Measurements from ENCODE around the gene C16orf54.
A peak's percentile ranks its signal among the peaks of the same experiment; 100 is the strongest.
"Not testable (repeated sequence)": the region's sequence is repeated elsewhere in the genome, so short reads cannot be mapped to it uniquely, and the experiment has no call there.

Gene C16orf54

DNA sequence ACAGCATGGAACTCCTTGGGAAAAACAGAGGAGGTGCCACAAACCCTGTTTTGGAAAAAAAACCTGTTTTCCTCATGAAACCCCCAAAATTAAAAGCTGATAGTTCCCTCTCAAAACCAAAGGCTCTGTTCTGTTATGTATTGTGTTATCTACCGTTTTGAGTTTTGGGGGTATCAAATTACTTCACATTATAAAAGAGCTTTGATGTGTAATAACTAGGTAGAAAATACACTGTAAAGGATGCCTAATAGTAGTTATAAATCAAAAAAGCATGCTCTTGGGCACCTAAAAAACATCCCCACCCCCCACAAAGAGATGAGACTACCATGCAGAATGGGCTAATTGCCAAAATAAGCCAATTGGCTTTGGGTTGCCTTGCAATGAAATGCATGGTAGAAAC lies 30.8 kb downstream of the C16orf54 start:
- Histone ChIP-seq H3K27me3 (ENCODE audit: control insufficient read depth, insufficient read depth, low read length) (peaks cover 7% of the 10 kb centered on the region), H3K9me3 (replicated peaks; ENCODE audit: low read length) (no peaks in the 10 kb centered on the region), H3K9ac (ENCODE audit: low read depth, low read length) (no peak overlapping the region), H3K4me1 (ENCODE audit: control insufficient read depth, insufficient read depth, low read length) (peaks cover 2% of the 10 kb centered on the region), H3K4me3 (ENCODE audit: low read length) (no peak overlapping the region), H3K36me3 (ENCODE audit: insufficient read depth, low read length) (no peaks in the 10 kb centered on the region), H3K4me2 (ENCODE audit: low read length) (no peak overlapping the region)

DNA sequence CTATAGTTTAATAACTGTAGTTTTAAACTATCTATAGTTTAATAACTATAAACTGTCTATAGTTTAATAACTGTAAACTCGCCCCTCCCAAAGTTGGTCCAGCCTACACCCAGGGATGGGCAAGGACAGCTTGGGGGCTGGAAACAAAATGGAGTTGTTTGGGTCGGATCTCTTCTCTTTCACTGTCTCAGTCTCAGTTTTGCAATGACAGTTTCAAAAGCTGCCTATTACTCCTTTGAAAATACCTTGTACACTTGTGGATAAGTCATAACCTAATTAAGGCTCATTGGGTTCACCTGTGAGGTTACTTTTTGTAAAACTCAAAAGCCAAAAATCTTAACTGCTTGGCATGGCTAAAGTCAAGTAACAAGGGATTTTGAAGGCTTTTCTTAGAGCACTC lies 31.4 kb downstream of the C16orf54 start:
- H3K36me3 ChIP-seq (ENCODE audit: insufficient read depth, low read length), result no peaks in the 10 kb centered on the region

DNA sequence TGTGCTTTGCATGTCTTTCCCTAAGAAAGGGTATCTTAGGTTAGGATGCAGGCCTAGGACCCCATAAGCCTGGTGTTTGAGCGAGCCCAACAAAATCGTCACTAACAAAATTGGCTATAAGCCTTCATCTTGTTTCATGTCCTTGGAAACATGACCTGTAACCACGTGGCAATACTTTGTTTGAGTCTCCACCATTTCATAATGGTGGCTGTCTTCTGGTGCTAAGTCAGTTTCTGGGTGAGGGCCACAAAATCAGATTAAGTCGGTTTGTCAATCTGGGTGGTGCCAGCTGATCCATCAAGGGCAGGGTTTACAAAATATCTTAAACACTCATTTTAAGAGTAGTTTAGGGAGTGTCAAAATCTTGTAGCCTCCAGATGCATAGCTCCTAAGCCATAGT lies 33.0 kb downstream of the C16orf54 start:
- peaks cover 3% of the 10 kb centered on the region for H3K27me3 ChIP-seq (ENCODE audit: control insufficient read depth, insufficient read depth, low read length)
- H3K36me3 ChIP-seq (ENCODE audit: insufficient read depth, low read length), result no peaks in the 10 kb centered on the region
- no peak overlapping the region for H3K9ac ChIP-seq (ENCODE audit: low read depth, low read length)
- peaks cover 3% of the 10 kb centered on the region for H3K4me1 ChIP-seq (ENCODE audit: control insufficient read depth, insufficient read depth, low read length)
- H3K9me3 ChIP-seq (replicated peaks; ENCODE audit: low read length), result no peaks in the 10 kb centered on the region
- no peak overlapping the region for H3K4me2 ChIP-seq (ENCODE audit: low read length)
- H3K4me3 ChIP-seq (ENCODE audit: low read length), result no peak overlapping the region

More for the DNA sequence above, 31.4 kb downstream of the C16orf54 start:
- Histone ChIP-seq H3K9ac (ENCODE audit: low read depth, low read length) (no peak overlapping the region), H3K4me1 (ENCODE audit: control insufficient read depth, insufficient read depth, low read length) (peaks cover 3% of the 10 kb centered on the region), H3K27me3 (ENCODE audit: control insufficient read depth, insufficient read depth, low read length) (peaks cover 7% of the 10 kb centered on the region), H3K4me2 (ENCODE audit: low read length) (no peak overlapping the region), H3K4me3 (ENCODE audit: low read length) (no peak overlapping the region), H3K9me3 (replicated peaks; ENCODE audit: low read length) (no peaks in the 10 kb centered on the region)

DNA sequence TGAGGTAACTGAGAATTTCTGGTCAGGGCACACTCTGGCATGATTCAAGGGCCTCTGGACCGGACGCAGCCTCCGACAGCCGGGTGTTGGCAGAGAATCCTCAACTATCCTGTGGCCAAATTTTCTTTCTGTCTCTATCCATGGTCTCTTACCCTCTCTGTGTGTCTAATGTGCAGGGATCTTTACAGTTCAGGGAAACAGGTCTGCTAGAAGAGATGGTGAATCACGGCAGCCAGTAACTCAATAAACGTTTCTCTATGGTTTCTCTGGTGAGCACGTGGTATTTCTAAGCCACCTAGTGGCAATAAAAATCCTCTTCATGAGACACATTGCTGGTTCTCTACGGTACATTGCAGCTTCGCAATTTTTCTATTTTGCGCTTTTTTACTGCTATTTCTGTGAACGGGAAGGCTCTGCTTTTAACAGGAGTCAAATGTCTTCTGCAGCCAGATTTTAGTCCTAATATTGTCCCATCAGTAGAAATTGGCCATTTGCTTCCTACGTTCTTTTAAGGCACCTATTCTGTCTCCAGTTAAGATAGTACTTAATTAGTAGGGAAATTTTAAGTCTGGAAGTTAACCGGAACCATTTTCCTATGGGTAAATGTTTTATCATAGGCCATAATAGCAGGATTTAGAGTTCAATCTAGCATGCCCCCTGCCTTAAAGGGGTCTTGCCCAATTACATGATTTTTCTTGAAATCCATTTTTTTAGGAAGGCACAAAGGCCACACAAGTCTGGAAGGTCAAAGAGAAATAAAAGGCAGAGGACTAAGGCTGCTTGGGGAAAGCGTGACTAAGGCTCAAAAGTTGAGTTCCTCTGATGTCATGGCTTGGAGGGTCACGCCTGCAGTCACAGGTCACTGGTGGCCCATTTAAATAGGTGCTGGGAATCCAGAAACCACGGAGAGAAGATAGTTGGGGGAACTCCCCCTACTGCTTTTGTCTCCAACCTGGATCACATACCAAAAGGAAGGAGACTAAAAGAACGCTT lies 35.3 kb downstream of the C16orf54 start:
- Histone ChIP-seq H3K9ac (ENCODE audit: low read depth, low read length) (no peak overlapping the region), H3K4me3 (ENCODE audit: low read length) (no peak overlapping the region)

DNA sequence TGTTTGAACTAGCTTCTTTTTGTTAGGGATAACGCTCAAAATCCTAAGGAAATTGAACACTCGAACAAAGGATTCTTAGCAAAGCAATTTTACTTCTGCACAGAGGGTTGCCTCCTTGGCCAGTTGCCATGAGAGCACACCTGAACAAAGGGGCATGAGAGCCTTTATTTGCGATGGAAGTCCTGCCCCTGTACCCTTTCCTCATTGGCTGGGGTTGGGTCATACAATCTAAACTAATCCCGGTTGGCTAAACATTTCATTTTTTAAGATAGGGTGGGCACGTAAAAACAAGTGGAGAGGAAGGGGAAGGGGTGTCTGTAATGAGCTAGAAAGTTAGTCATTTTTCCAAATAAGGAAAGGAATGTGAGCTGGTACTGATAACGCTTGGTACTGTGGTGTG lies 36.1 kb downstream of the C16orf54 start:
- H3K4me2 ChIP-seq (ENCODE audit: low read length); H3K4me1 ChIP-seq (ENCODE audit: control insufficient read depth, insufficient read depth, low read length); H3K36me3 ChIP-seq (ENCODE audit: insufficient read depth, low read length); H3K4me3 ChIP-seq (ENCODE audit: low read length); H3K9me3 ChIP-seq (replicated peaks; ENCODE audit: low read length); H3K9ac ChIP-seq (ENCODE audit: low read depth, low read length); H3K27me3 ChIP-seq (ENCODE audit: control insufficient read depth, insufficient read depth, low read length): not testable (repeated sequence)

More for the DNA sequence above, 35.3 kb downstream of the C16orf54 start:
- Histone ChIP-seq H3K27me3 (ENCODE audit: control insufficient read depth, insufficient read depth, low read length) (peaks cover 3% of the 10 kb centered on the region), H3K4me1 (ENCODE audit: control insufficient read depth, insufficient read depth, low read length) (peaks cover 3% of the 10 kb centered on the region), H3K36me3 (ENCODE audit: insufficient read depth, low read length) (no peaks in the 10 kb centered on the region), H3K4me2 (ENCODE audit: low read length) (peak overlapping the region; percentile 59), H3K9me3 (replicated peaks; ENCODE audit: low read length) (no peaks in the 10 kb centered on the region)

DNA sequence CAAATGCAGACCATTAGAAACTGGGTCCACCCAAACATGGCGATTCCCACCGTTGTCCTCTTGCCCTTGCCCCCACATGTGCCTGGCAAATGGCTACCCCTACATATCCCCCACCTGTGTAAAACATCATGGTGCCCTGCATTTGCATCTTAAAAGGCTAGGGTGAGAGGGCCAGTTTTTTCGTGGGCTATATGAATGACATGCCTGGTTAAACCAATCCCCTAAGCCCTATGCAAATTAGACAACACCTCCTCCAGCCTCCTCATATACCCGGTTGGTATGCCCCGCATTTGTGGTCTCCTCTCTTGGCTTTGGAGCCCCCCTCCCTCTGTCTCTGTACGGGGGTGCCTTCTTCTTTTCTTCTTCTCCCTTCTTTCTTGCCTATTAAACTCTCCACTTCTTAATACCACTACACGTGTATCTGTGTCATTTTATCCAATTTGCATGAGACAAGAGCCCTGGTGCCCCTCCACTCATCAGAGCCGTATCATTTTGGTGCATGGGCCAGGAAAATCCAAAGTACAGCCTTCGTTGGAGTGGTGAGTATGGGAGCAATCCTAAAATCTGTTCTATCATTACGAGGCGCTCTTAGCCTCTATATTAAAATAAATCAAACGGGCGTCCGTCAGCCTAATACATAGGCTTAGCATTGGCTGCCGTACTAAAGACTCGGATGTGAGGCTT lies 36.7 kb downstream of the C16orf54 start:
- no peak overlapping the region for H3K4me3 ChIP-seq (ENCODE audit: low read length)
- H3K9me3 ChIP-seq (replicated peaks; ENCODE audit: low read length), result no peaks in the 10 kb centered on the region

DNA sequence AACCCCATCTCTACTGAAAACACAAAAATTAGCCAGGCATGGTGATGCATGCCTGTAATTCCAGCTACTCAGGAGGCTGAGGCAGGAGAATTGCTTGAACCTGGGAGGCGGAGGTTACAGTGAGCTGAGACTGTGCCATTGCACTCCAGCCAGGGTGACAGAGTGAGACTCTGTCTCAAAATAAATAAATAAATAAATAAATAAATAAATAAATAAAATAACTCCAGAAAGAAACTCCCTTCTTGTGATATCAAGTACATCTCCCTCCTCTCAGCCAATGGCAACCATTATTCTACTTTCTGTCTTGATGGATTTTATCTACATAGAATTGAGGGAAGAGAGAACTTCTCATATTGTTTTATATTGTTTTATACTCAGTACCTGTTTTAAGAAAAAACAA lies 38.6 kb downstream of the C16orf54 start:
- H3K27me3 ChIP-seq (ENCODE audit: control insufficient read depth, insufficient read depth, low read length); H3K4me3 ChIP-seq (ENCODE audit: low read length); H3K36me3 ChIP-seq (ENCODE audit: insufficient read depth, low read length); H3K4me2 ChIP-seq (ENCODE audit: low read length); H3K4me1 ChIP-seq (ENCODE audit: control insufficient read depth, insufficient read depth, low read length); H3K9me3 ChIP-seq (replicated peaks; ENCODE audit: low read length); H3K9ac ChIP-seq (ENCODE audit: low read depth, low read length): not testable (repeated sequence)

More for the DNA sequence above, 36.7 kb downstream of the C16orf54 start:
- no peak overlapping the region for H3K9ac ChIP-seq (ENCODE audit: low read depth, low read length)
- H3K4me1 ChIP-seq (ENCODE audit: control insufficient read depth, insufficient read depth, low read length), result peaks cover 3% of the 10 kb centered on the region
- H3K27me3 ChIP-seq (ENCODE audit: control insufficient read depth, insufficient read depth, low read length), result no peaks in the 10 kb centered on the region
- H3K4me2 ChIP-seq (ENCODE audit: low read length), result no peak overlapping the region
- no peaks in the 10 kb centered on the region for H3K36me3 ChIP-seq (ENCODE audit: insufficient read depth, low read length)

DNA sequence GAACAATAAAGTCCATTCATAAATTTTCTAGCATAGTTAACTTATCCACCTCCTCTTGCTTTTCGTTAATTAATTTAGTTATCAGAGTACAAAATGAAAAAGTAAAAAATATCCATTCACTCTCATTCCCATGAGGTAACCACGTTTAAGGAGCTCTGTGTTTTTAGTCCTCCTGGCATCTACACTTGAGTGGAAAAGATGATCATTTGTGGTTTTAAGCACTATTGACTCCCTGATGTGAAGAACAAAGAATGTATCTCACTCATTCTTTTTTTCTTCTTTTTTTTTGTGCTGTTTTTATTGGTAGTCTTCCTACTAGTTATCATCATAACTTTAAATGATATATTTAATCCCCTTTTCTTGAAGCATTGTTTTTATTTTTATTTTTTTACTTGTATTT lies 40.8 kb downstream of the C16orf54 start:
- no peaks in the 10 kb centered on the region for H3K9me3 ChIP-seq (replicated peaks; ENCODE audit: low read length)
- no peaks in the 10 kb centered on the region for H3K36me3 ChIP-seq (ENCODE audit: insufficient read depth, low read length)
- H3K4me1 ChIP-seq (ENCODE audit: control insufficient read depth, insufficient read depth, low read length), result peaks cover under 1% of the 10 kb centered on the region
- no peak overlapping the region for H3K9ac ChIP-seq (ENCODE audit: low read depth, low read length)
- H3K4me2 ChIP-seq (ENCODE audit: low read length), result no peak overlapping the region
- no peak overlapping the region for H3K4me3 ChIP-seq (ENCODE audit: low read length)
- H3K27me3 ChIP-seq (ENCODE audit: control insufficient read depth, insufficient read depth, low read length), result no peaks in the 10 kb centered on the region

DNA sequence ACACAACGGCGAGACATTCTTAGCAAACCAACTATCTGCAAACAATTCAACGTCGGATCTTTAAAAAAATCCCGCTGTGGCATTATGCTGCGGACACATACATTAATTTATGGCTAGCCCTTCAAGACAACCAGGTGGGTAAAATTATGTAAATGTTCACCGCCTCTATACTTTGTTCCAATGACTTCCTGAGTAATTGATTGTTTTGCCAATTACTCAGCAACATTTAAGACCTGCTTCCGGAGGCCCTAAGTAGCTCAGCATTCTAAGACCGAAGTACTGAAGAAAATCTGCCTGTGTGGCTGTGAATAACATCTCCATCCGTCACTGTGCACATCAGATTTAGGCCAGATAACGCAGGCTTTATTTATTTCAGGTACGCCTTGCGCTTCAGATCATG lies 43.5 kb downstream of the C16orf54 start:
- peaks cover 3% of the 10 kb centered on the region for H3K27me3 ChIP-seq (ENCODE audit: control insufficient read depth, insufficient read depth, low read length)
- no peaks in the 10 kb centered on the region for H3K9me3 ChIP-seq (replicated peaks; ENCODE audit: low read length)
- H3K4me3 ChIP-seq (ENCODE audit: low read length), result no peak overlapping the region
- H3K9ac ChIP-seq (ENCODE audit: low read depth, low read length), result no peak overlapping the region
- no peaks in the 10 kb centered on the region for H3K36me3 ChIP-seq (ENCODE audit: insufficient read depth, low read length)
- no peaks in the 10 kb centered on the region for H3K4me1 ChIP-seq (ENCODE audit: control insufficient read depth, insufficient read depth, low read length)
- no peak overlapping the region for H3K4me2 ChIP-seq (ENCODE audit: low read length)

DNA sequence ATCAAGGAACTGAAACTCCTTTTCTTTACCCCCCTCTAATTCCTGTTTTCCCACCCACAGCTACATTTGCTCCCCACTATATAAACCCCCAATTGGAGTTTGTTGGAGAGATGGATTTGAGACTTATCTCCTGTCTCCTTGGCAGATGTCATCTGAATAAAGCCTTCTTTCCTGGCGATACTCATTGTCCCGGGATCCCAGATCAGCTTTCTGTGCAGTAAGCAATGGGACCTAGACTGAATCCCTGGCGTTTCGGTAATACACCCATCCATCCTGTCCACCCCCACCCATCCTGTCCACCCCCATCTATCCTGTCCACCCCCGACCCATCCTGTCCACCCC lies 44.6 kb downstream of the C16orf54 start:
- Histone ChIP-seq H3K4me1 (ENCODE audit: control insufficient read depth, insufficient read depth, low read length) (no peaks in the 10 kb centered on the region), H3K9ac (ENCODE audit: low read depth, low read length) (no peak overlapping the region), H3K27me3 (ENCODE audit: control insufficient read depth, insufficient read depth, low read length) (peaks cover 3% of the 10 kb centered on the region), H3K4me3 (ENCODE audit: low read length) (no peak overlapping the region), H3K36me3 (ENCODE audit: insufficient read depth, low read length) (no peaks in the 10 kb centered on the region), H3K4me2 (ENCODE audit: low read length) (no peak overlapping the region), H3K9me3 (replicated peaks; ENCODE audit: low read length) (no peaks in the 10 kb centered on the region)

DNA sequence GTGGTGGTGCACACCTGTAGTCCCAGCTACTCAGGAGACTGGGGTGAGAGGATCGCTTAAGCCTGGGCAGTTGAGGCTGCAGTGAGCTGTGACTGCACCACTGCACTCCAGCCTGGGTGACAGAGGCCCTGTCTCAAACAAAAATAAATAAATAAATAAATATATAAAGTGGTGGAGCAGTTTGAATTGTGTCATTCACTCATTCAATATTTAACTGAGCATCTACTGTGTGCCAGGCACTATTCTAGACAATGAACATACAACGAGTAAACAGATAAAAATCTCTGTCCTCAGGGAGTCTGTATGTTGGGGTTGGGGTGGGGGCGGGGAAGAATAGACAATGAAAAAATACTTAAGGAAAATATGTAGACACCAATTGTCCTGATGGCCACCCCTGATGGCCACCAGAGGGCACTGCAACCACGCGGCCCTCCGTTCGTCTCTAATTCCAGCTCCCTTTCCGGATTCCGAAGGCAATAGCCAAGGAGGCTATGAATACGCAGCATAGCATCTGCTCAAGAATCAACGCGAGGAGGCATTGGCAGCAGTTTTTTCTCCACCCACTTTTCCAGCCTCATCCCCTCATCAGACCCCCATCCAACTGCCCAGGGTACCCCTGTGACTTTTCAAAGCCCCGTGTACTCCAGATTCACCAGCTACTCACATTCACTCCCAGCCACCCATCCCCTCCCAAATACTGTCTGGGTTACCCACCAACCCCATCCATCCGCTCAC lies 45.4 kb downstream of the C16orf54 start:
- no peak overlapping the region for H3K9ac ChIP-seq (ENCODE audit: low read depth, low read length)
- H3K4me2 ChIP-seq (ENCODE audit: low read length), result peak overlapping the region; percentile 29
- H3K36me3 ChIP-seq (ENCODE audit: insufficient read depth, low read length), result no peaks in the 10 kb centered on the region
- H3K4me1 ChIP-seq (ENCODE audit: control insufficient read depth, insufficient read depth, low read length), result no peaks in the 10 kb centered on the region
- peaks cover 3% of the 10 kb centered on the region for H3K27me3 ChIP-seq (ENCODE audit: control insufficient read depth, insufficient read depth, low read length)
- H3K9me3 ChIP-seq (replicated peaks; ENCODE audit: low read length), result no peaks in the 10 kb centered on the region
- no peak overlapping the region for H3K4me3 ChIP-seq (ENCODE audit: low read length)

All from skeletal muscle satellite cell (primary cell).